AG08396 (cell line): ENCODE results near the gene MED14.

Source experiments
- DNase-seq: peaks from one replicate; pipeline ENCODE4 v3.0.0; 2012; ENCODE audit warnings: low spot score, mixed read lengths

The MED14 gene

GRCh38 chrX:40729598-40730584 is 5.5 kb downstream of the MED14 start:
- DNase-seq, result no peak

GRCh38 chrX:40727581-40728252 is 7.6 kb downstream of the MED14 start:
- no peak for DNase-seq

- no peak for DNase-seq
These were observed 8.2 kb downstream of the MED14 start for GRCh38 chrX:40727093-40727492.

- no peak for DNase-seq
These were observed 12.4 kb downstream of the MED14 start for GRCh38 chrX:40722930-40723329.

- no peak for DNase-seq
These were observed 13.7 kb downstream of the MED14 start for GRCh38 chrX:40721489-40722106.

- DNase-seq, result no peak
These were observed 14.6 kb downstream of the MED14 start for GRCh38 chrX:40720792-40721191.

GRCh38 chrX:40720339-40720738 is 15.0 kb downstream of the MED14 start:
- no peak for DNase-seq

GRCh38 chrX:40719731-40720130 is 15.6 kb downstream of the MED14 start:
- DNase-seq, result no peak

- DNase-seq, result no peak
These were observed 16.1 kb downstream of the MED14 start for GRCh38 chrX:40719218-40719617.

GRCh38 chrX:40709395-40709794 is 25.9 kb downstream of the MED14 start:
- no peak for DNase-seq

GRCh38 chrX:40705658-40706312 is 29.6 kb downstream of the MED14 start:
- no peak for DNase-seq

GRCh38 chrX:40700640-40701342 is 34.6 kb downstream of the MED14 start:
- no peak for DNase-seq

- no peak for DNase-seq
These were observed 36.5 kb downstream of the MED14 start for GRCh38 chrX:40698851-40699250.

- no peak for DNase-seq
These were observed 40.5 kb downstream of the MED14 start for GRCh38 chrX:40694802-40695201.

- no peak for DNase-seq
These were observed 46.4 kb downstream of the MED14 start for GRCh38 chrX:40688929-40689328.

- no peak for DNase-seq
These were observed 48.2 kb downstream of the MED14 start for GRCh38 chrX:40687169-40687568.

GRCh38 chrX:40685362-40685918 is 49.9 kb downstream of the MED14 start:
- no peak for DNase-seq

- no peak for DNase-seq
These were observed 51.2 kb downstream of the MED14 start for GRCh38 chrX:40684092-40684491.

- DNase-seq, result no peak
These were observed 52.1 kb downstream of the MED14 start for GRCh38 chrX:40683245-40683644.

GRCh38 chrX:40671126-40671525 is 64.2 kb downstream of the MED14 start:
- no peak for DNase-seq
